T-helper 9 cell (primary cell): ENCODE results near the gene SP140L.
A peak's percentile ranks its signal among the peaks of the same experiment; 100 is the strongest.
"Not testable (repeated sequence)": the region's sequence is repeated elsewhere in the genome, so short reads cannot be mapped to it uniquely, and the experiment has no call there.

Experiments
- DNase-seq: peaks from one replicate; pipeline ENCODE4 v3.0.0-alpha.2; 2020
- total RNA-seq, 2 donors: gene quantifications; one replicate each; lab custom pipeline; 2026; lab: John Stamatoyannopoulos, UW

SP140L gene
- 74.3 to 78.1 reads per million in 2 donors for total RNA-seq

DNA sequence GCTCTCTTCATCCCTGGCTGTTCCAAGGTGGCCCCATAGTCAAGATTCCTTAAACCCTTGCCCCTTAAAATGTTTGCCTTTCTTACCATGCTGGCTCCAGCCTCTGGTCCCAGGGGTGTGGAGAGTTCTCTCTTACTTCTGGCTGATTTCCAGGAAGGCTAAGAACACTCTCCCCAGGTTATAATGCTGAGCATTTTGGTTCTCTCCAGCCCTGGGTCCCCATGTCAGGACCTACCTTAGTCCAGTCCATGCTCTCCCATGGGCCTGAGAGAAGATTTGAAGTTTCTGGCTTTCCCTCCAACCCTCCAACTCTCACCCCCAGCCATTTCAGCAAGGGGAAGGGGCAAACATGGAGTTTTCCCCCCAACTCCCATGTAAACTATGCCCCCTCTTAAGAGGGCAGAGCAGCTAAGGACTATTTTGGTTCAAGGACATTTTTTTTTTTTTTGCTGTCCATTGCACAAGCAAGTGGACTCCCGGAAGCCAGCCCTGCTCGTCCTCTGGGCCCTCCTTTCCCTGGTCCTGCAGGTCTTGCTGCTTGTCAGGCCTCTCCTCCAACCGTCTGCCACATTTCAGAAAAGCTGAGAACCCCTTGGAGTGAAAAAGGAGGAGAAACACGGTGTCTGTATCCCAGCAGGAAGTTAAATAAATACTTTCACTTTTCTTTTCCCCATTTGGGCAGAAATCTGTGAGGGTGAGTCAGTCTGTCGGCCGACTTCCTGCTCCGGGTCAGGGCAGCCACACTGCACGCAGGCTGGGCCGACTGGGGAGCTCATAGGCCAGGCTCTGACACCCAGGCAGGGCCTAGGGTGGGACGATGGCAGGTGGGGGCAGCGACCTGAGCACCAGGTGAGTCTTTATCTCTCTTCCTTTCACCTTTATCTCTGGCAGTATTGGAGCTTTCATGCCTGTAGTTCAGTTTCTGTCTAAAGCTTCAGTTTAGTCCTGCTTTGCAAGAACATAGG is at the start of gene SP140L:
Gene SP140L (plus strand): TSS at position 741 of the 965 bp plus-strand sequence. CDS start 77 bp downstream, at position 818.
- peak; percentile 64 for DNase-seq

DNA sequence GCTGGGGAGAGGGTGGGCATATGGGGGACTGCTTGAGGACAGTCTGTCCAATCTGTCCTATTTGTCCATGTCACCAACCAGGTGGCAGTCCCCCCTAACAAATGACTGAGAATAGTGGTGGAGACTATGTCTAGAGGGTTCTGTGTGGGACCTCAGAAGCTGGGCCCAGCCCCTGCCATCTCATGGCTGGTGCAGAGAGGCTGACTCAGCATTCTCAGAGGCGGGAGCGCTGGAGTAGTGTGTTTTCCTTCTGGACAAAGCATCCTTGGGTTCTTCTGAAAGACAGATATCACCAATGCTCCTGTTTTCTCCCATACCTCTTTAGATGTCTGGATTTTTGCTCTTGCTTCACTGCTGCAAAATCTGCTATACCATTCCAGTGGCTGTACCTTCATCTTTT is 44.1 kb upstream of the SP140L start:
- no peak for DNase-seq

DNA sequence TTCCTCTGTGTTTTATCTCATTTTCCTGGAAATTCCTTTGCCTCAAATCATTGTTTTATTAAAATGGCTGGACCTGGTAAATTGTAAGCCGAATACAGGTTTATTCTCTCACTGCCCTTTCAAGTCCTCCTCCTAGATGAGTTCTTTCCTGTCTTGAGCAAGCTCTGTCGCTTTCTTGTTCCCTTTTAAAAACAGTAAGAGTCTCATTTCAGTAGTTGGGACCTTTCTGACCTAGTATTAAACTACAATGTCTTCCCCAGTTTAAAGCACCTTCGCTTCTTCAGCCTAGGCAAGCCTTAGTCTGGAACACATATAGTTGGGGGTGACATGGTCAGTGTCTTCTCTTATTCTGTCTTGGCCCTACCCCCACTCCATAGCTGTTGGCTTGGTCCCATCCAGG is 40.9 kb upstream of the SP140L start:
- DNase-seq = no peak

DNA sequence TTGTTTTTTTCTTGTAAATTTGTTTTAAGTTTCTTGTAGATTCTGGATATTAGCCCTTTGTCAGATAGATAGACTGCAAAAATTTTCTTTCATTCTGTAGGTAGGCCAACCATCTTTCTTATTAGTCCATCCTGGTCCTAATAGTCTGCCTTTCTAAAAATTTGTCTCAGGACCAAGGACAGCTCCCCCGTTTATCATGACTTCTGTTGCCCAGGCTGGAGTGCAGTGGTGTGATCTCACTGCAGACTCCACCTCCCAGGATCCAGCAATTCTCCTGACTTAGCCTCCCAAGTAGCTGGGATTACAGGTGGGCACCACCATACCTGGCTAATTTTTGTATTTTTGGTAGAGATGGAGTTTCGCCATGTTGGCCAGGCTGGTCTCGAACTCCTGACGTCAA is 37.7 kb upstream of the SP140L start:
- not testable (repeated sequence) for DNase-seq

DNA sequence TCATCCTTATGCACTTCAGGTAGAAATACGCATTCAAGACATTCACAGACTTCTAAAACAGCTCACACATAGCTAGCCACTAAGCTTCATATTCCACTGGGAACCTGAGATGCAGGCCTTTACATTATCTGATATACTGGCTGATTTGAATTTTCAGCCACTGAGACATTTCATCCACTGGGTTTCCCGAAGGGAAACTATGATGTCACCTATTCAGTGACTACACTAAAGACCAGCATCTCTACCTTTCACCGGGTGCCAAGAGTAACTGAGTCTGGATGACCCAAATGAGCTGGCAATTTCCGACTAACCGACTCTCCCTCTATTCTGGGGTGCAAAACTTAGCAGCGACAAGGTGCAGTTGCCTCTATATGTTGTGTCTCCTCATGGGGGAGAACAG is 31.8 kb upstream of the SP140L start:
- DNase-seq = no peak

DNA sequence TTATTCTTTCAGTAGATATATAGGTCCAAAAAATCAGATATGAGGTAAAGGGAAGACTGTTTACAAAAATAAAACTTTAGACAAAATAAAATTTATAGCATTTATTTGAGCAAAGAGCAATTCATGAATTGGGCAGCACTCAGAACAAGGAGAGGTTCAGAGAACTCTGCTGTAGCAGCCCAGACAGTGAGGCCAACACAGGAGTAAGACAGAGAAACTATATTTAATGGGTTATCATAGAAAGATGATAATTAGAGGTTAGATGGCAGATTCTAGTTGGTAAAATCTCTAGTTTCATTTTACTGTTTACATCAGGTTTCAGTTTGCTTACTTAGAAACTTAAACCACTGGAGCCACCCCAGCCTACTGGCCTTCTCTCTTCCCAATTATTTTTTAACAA is 30.1 kb upstream of the SP140L start:
- DNase-seq = no peak

DNA sequence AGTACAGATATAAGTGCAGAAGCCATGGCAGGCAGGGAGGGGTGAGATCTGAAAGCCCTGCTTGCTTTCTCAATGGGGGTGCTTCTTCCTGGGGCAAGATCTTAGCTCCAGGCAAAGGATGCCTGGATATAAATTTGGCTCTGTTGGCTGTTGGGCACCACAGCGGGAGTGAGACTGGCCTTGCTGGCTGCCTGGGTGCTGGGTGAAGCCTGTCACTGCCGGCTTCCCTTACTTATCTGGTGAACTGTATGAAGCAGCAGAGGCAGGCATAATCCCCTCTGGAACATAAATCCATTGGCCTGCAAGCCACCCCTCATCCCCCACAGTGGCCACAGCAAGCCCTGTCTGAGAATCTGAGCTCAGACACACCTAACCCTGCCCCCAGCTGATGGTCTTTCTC is 27.4 kb upstream of the SP140L start:
- no peak for DNase-seq

DNA sequence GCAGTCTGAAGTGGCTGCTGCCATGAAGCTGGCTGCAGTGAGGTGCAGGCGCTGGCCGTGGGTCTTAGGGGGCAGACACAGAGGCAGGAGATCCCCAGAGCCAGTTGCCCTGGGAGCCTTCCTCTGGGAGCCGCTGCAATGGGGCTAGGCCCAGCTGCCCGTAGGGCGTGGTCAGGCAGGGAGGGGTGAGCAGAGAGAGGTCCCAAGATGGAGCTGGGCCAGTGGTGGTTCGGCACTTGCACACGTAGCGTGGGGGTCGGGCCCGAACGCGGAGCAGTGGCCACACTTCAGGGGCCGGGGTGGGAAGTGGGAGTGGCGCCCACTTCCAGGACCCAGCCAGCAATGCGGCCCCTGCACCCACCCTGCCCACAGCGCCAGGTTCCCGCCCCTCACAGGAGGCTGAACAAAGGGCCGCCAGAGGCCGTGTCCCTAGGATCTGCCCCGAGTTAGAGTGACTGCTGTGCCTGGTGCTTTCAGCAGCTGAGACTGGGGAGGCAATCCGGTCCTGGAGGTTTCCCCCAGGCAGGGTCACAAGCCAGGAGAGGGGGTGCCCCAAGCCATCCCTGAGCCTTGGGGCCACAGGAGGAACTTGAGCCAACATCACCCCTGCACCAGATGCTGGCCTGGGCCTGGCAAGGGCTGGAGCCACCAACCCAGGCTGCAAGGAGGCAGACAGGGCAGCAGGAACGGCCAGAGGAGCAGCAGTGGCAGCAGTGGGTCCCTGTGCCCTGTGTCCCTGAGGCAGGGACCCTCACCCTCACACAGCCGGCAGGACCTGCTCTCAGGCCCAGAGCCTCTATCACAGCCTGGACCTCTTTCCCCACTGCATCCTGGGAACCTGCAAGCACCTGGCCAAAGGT is 21.3 kb upstream of the SP140L start:
- DNase-seq = no peak

DNA sequence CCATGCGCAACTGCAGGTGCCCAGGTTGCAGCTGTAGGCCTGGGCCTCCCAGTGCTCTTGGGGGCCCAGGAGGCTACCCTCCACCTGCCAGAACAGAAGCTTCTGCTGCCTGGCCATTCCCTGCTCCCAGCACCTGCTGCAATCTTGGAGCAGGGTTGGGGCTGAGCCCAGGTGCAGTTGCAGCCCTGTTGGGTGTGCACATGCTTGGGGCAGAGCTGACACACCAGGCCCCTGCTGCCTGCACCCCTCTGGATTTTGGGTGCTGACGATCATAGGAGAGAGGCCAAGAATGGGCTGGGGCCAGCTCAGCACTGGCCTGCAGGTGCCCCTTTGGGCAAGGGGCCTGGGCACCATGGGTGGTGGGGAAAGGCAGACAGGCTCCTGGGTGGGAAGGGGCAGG is 20.5 kb upstream of the SP140L start:
- DNase-seq = no peak

DNA sequence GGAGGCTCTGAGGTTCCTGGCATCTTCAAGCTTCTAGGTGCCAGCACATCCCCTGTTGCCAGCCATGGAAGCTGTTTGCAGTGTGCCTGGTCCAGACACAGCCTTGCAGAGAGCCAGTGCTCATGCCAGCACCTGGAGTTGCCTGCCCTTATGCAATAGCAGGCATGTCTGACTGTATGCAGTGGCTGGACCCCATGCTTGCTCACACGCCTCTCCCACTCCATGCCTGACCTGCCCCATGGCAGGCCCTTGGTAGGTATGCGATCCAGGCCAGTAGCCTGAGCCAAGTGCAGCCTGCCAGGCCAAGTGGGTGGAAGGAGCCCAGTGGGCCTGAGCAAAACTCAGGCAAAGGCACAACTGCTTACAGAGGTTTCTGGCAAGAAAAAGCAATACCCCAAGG is 19.5 kb upstream of the SP140L start:
- DNase-seq = no peak

DNA sequence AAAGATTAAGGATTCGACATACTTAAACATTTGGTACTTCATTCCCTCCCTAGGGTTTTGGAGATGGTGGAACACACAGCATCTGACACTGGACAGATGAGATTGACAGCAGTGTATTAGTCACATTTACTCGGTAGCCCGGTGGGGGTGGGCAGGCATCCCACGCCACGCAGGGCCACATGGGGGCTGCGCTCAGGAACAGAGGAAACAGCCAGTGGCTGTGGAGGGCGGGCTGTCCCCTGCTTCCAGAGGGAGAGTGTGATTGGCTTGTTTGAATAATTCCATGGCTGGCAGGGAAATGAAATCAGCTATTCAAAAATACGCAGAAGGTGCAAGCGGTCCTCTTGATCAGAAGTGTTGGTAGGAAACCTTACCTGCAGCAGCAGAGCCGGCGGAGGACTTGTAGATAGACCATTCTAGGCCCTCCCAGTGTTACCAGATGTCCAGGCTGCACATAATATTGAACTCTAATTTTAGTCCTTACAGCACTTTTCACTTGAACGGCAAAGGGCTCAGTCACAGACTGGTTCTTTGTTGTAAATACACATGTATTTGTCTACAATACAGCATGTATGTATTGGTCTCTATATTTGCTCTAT is 18.5 kb upstream of the SP140L start:
- no peak for DNase-seq

DNA sequence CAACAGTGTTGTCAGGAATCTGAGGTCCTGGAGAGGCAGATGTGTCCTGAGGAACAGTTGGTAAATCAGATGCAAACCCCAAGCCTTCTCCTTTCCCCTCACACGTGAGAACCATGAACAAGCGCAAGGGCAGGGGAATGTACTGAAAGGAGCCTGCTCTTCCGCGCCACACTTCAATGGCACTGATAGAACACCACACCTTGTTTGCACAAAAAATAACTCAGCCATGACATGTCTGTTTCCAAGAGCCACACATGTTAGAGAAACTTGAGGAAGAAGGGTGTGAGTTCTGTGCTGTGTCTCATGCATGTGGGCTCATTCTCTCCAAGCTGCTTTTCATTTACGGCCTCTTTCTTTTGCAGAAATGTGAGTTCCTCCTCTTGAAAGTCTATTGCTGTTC is 16.2 kb upstream of the SP140L start:
- not testable (repeated sequence) for DNase-seq

DNA sequence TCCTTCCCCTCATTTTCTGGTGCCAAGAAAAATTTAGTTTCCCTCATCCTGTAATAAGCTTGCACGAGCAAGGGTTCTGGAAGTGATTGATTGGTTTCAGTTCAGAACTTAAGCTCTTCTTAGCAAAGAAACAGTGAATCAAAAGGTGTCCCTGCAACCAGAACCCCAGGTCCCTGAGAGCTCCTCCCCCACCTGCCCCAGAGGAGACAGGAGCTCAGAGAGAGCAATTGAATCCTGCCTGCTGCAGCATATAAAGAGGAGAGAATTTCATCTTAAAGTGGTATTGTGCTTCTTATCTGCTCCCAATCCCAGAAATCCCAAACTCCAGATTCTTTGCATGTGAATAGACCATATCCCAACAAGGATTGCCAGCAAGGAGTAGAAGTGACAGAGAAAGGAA is 15.4 kb upstream of the SP140L start:
- DNase-seq = not testable (repeated sequence)

DNA sequence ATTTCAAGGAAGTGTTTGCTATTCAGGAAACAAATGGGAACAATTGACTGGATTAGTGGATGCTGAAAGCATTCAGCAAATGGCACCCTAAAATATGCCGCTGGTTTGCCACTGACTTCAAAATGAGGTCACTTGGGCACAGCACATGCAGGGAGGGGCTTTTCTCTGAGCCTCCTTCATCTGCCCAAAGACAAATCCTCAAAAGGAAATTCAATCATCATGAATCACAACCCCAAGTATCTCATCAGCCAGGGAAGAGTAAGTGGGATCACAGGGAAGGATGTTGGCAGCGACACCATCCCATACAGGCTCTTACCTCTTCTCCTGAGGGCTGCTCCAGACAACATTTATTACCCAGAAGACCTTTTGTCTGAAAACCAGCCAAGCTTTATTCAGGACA is 14.4 kb upstream of the SP140L start:
- DNase-seq = no peak

DNA sequence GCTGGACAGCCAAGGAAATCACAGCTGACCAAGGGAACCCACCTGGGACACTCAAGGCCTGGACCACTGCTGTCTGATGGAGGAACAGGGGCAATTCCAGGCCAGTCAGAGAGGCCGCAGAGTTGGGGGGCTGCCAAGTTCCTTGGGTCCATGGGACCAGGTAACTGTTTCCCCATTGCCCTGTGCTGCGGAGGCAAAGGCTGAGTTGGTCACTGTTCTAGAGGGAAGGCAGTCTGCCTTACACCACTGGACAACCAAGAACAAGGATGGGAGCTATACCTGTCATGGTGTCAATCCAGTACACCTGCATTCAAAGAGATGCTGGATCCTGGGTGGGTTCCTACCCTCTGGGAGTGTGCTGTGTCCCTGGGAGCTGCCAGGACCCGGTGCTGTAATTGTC is 9.6 kb upstream of the SP140L start:
- no peak for DNase-seq

DNA sequence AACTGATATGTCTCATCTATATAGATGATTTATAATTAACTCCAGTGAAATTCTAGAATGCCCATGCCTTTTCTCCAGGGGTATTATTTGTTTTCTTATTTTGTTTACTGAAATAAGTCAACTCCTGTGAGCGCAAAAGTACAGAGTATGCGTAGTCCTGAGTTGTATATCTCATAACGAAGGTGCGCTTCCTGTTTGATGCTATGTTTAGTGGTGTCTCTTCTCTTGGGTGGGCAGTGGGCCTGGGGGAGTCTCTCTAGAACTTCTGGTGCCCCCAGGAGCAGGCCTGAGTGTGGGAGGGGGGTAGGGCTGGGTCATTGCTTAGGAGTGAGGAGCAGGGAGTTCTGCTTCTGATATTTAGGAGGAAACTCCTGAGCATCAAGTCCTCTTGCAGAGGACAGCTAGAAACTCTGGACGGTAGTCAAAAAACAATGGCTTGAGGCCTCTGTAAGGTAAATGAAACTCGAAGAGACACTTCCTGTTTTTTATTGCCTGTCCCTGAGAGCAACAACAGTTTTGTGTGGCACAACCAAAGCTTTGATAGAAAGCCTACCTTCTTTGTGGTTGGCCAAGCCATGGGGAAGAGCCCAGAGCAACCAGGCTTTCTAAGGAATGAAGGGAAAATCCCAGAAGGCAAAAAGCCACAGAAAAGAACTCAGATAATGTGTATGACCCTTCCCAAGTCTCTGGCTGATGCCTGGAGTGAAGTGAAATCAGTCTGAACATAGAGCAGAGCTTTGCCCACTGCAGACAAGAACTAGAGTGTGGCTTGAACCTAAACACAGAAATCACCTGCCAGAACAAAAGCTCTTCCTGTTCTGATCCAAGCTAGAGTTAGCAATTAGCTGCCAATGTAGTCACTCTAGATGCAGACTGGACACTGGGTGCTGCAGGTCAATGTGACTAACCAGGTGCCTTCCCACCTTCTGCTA is 8.5 kb upstream of the SP140L start:
- DNase-seq = no peak

DNA sequence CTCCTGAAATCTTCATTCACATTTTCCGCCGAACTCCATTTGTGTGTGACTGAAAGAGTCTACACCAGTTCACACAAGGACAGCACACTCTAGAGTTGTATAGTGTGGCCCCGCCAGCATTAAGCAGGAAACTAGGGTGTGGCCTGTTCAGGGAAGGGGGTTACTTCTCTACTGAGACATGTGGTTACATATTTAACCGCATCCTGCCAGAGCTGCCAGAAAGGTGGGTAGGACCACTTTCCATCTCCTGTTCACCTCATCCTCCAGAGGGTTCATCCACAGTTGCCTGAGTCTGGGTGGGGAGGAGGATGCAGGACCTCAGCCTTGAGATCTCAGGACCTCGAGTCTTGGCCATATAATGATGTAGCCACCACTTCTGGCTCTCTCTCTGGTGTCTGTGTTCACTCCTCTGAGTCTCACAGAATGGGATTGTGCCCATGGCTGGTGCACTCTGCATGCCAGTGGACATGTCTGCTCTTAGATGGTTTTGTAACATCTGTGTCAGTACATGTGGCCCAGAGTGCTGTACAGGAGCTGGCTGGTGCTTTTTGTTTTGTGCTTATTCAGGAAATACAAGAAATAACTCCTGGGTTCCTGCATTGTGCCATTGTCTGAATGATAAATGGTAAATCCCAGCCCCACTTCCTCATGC is 7.7 kb upstream of the SP140L start:
- peak; percentile 38 for DNase-seq

DNA sequence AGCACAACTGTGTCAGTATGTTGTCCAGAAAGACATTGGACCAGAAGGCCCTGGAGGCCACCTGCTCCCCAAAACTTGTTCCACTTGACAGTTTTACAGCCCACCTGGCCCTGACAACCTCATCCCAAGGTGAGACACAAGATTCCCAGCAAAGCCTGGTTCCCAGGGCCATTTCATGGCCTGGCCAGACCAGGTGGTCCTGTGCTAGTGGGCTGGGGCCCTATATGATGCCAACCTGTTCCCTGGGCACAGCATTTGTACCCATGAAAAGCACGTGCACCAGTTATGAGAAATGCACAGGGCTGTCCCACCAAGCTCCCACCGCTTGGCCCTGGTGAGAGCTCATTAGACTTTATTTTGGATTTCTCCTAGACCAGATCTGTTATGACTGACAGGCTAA is 6.0 kb upstream of the SP140L start:
- DNase-seq = no peak

DNA sequence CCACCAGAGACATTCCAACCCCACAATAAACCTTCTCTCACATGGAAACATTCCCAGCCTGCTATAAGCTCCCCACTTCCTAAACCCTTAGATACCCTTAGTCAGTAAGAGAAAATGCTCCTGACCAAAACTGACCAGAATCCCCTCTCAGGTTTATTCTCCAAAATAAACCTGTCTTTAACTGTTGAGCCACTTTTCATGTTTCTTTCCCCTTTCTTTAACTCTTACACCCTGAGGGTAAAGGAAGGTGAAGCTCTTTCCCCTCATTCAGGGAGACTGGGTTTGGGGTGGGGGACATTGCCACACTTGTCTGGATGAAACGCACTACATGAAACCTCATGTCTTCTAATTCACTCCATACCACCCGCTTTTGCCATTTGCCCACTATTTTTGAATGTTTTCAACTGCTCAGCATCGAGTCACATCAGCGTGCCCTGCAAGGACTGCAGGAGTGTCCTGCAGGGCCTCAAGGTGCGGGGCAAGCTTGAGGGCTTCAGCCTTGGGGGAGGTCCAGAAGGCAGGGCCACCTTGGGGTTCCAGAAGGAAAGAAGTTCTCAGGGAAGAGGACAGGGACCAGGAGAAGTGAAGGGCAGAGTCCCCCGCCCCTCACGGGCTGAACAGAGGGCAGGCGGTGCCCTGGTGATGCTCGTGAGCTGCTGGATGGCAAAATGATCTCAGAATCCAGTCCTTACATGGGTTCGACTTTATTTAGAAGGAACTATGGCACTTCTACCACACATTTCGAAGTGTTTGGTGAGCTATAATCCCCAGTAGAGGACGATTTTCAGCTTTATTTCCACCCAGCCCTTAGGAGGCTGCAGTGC is 4.2 kb upstream of the SP140L start:
- DNase-seq = no peak

DNA sequence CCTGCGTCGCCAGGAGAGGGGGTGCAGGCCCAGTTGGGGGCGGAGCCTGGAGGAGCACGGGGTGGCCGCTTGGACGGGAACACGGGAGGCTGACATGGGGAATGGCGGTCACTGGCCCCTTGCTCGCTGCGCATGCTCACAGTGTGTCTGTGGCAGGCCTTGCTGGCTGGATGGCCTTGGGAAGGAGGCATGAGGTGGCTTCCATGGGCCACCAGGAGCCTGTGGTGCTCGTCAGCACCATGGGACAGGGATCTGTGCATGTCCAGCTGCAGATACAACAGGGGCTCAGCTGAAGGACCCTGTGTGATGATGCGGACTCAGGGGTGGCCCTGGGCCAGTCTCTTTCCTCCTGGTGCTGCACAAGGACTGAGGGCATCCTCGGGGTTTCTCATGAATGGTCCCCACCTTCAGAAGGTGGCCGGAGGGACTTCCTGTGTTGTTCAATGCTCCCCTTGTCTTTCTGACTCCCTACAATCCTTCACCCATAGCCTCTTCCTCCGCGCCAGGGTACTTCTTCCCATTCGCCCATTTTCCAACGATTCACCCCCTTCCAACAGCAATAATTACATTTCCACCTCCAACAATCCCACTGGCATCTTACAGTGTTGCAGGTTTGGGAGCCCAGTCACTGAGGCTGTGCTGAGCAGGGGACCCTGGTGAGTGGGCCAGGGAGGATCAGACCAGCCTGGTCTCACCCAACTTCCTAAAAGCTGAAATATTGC is 3.4 kb upstream of the SP140L start:
- no peak for DNase-seq
